NB4 (cell line): ENCODE measurements around the gene UBE2F.

Experiments
- DNase-seq: peaks from one replicate; pipeline ENCODE4 v3.0.0; 2010; ENCODE audit warnings: low read depth
- H3K4me3 ChIP-seq: one replicate; pipeline ENCODE4 v1.5.1; 2011; ENCODE audit warnings: mild to moderate bottlenecking, low read depth, low read length, moderate library complexity
- MAX ChIP-seq: IDR thresholded peaks from 2 replicates; pipeline ENCODE4 v1.6.1; 2011; ENCODE audit warnings: low read depth, low read length
- MYC ChIP-seq: IDR thresholded peaks from 2 replicates; pipeline ENCODE4 v1.6.1; 2011; ENCODE audit warnings: low read depth, low read length
- POLR2A ChIP-seq: IDR thresholded peaks from 2 replicates; pipeline ENCODE4 v1.6.1; 2011; ENCODE audit warnings: mild to moderate bottlenecking; ENCODE audit not compliant: insufficient read length; ENCODE audit errors: extremely low read depth
- TF ChIP-seq, protein P1 (sequence below): IDR thresholded peaks from one replicate; pipeline ENCODE4 v1.5.1; 2012; ENCODE audit warnings: low read depth, low read length

UBE2F gene

GRCh38 chr2:238020816-238021215 lies 54.0 kb downstream of the UBE2F start:
- H3K4me3 ChIP-seq: no peak overlapping the region
- no peak for DNase-seq
- TF ChIP-seq MYC (no peak), POLR2A (no peak), MAX (no peak)
- TF ChIP-seq, protein P1, sequence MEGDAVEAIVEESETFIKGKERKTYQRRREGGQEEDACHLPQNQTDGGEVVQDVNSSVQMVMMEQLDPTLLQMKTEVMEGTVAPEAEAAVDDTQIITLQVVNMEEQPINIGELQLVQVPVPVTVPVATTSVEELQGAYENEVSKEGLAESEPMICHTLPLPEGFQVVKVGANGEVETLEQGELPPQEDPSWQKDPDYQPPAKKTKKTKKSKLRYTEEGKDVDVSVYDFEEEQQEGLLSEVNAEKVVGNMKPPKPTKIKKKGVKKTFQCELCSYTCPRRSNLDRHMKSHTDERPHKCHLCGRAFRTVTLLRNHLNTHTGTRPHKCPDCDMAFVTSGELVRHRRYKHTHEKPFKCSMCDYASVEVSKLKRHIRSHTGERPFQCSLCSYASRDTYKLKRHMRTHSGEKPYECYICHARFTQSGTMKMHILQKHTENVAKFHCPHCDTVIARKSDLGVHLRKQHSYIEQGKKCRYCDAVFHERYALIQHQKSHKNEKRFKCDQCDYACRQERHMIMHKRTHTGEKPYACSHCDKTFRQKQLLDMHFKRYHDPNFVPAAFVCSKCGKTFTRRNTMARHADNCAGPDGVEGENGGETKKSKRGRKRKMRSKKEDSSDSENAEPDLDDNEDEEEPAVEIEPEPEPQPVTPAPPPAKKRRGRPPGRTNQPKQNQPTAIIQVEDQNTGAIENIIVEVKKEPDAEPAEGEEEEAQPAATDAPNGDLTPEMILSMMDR: no peak

DNA sequence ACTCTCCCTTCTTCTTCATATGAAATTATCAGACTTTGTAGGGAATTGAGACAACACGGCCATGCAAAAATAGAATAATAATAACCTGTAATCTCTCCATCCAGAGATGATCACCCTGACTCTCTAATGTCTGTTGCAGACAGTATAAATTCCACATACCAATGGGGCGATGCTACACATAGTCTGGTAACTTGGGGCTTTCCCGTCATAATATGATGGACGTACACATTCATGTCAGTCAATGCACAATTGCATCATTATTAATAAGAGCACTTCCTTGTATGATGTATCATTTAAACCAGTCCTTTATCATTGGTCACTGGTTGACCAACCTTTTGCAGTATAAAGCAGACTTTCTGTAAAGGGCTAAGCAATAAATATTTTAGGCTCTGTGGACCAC lies 54.5 kb downstream of the UBE2F start:
- no peak for DNase-seq

GRCh38 chr2:238022594-238023157 lies 55.9 kb downstream of the UBE2F start:
- no peak for DNase-seq

More for the DNA sequence above, 54.5 kb downstream of the UBE2F start:
- no peak overlapping the region for H3K4me3 ChIP-seq
- TF ChIP-seq MAX (no peak), POLR2A (no peak), MYC (no peak)
- TF ChIP-seq, protein P1: no peak

GRCh38 chr2:238023608-238024007 lies 56.8 kb downstream of the UBE2F start:
- no peak overlapping the region for H3K4me3 ChIP-seq
- no peak for TF ChIP-seq POLR2A
- TF ChIP-seq, protein P1: no peak
- no peak for TF ChIP-seq MYC
- DNase-seq: no peak

More at GRCh38 chr2:238022594-238023157, 55.9 kb downstream of the UBE2F start:
- H3K4me3 ChIP-seq: no peak overlapping the region
- TF ChIP-seq POLR2A (no peak), MAX (no peak), MYC (no peak)
- TF ChIP-seq, protein P1: no peak

GRCh38 chr2:238024986-238025385 lies 58.2 kb downstream of the UBE2F start:
- H3K4me3 ChIP-seq: no peak overlapping the region
- TF ChIP-seq MAX (no peak), POLR2A (no peak), MYC (no peak)
- TF ChIP-seq, protein P1: no peak
- no peak for DNase-seq

DNA sequence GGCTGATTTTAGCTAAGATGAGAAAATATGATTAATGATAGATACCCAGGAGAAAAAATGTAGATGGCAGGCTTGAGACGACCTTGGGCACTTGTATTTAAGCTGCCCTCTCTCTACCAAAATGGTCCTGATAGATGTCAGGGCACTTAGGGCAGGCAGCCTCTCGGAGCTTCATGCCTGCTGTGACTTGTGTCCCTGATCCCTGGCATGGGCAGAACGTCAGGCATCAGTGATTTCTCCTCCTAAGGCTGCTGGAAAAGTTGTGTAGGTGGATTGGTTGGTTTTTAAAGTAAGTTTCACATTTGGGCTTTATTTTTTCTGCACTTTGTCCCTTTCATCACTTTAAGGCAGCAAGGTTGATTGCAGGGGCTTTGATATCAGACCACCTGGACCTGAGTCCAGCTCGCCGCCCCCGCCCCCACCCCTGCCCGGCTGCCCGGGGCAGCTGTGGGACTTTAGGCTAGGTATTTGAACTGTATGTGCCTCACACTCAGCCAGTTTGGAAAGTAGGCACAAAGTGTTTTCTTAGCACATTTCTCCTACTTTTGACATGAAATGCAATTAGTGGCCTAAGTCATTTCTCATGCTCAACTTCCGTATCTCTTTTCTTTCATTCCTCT lies 59.0 kb downstream of the UBE2F start:
- no peak for DNase-seq
- H3K4me3 ChIP-seq: no peak overlapping the region
- TF ChIP-seq POLR2A (no peak), MAX (no peak), MYC (no peak)
- TF ChIP-seq, protein P1: no peak
